Neuron (in vitro differentiated cells): ENCODE results near the gene ZNF692.

ENCODE experiments used
- H2AFZ ChIP-seq: one replicate; pipeline ENCODE4 v1.6.1; 2013; ENCODE audit warnings: low read depth, mild to moderate bottlenecking, inconsistent platforms, low read length, moderate library complexity
- H3K27me3 ChIP-seq: one replicate; pipeline ENCODE4 v1.6.1; 2013; ENCODE audit warnings: low read length; ENCODE audit not compliant: insufficient read depth
- H3K36me3 ChIP-seq: one replicate; pipeline ENCODE4 v1.6.1; 2013; ENCODE audit warnings: low read length; ENCODE audit not compliant: insufficient read depth
- H3K4me1 ChIP-seq: one replicate; pipeline ENCODE4 v1.6.1; 2013; ENCODE audit warnings: low read length; ENCODE audit not compliant: insufficient read depth
- H3K4me3 ChIP-seq: 2 replicates; pipeline ENCODE4 v1.5.1; 2013; ENCODE audit warnings: mild to moderate bottlenecking, low read length, moderate library complexity
- H3K9me3 ChIP-seq: one replicate; pipeline ENCODE4 v1.6.1; 2013; ENCODE audit warnings: low read length

The ZNF692 gene

DNA sequence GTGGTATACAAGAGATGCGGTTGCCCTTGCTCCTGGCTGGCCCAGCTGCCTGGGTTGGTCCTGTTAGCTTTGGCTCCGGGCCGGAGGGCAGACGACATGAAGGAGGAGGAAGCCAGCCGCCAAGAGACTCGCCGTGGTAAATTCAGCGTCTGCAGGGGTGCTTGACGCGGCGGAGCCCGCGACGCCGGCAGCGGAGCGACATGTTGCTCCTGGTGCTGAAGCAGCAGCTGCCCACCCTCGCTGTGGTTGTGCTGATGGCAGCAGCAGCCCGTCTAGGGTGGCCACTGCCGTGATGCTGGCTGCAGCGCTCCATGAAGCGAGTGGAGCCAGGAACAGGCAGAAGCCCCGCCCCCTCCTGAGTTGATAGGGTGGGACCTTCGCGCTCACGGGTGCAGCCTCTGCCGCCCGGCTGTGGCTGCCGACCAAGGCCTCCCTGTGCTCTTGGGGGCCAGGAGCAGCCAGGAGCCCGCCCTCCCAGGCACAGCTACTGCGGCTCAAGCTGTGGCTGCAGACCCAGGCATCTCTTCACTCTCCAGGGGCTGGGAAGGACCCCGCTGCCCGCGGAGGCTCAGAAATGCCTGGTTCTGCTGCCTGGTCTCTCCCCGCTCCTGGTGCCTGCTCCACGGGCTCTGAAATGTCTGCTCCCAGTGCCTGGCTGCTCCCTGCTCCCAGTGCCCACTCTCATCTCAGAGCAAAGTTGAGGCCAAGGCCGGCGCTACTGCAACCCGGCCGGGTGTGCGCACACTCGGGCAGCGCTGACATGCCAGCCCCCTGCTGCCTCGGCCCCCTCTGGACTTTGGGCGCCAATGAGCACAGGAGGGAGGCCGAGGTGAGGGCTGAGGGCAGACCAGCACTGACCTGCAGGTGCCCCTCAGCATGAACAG is 4.4 kb upstream of the ZNF692 start:
- H3K9me3 ChIP-seq: no peaks in the 10 kb centered on the region
- peaks cover 18% of the 10 kb centered on the region for H3K4me1 ChIP-seq
- no peaks in the 10 kb centered on the region for H3K36me3 ChIP-seq
- peak overlapping the region; percentile 75 for H2AFZ ChIP-seq
- peaks cover 21% of the 10 kb centered on the region for H3K27me3 ChIP-seq
- peak overlapping the region; percentile 46 for H3K4me3 ChIP-seq

DNA sequence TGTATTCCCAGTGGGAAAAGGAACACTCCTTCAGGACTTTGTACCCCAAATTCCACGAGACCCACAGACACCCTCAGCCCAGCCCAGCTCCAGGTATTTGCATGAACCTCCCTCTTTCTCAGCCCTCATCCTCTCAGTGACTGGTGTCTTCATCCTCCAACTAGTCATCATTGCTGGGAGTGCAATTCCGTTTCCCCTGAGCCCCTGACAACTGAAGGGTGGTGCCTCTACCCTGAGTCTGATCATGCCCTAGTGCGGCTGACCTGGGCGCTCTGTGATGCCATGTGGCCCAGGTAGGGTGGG is 3.8 kb upstream of the ZNF692 start:
- peak overlapping the region; percentile 46 for H3K4me3 ChIP-seq
- peak overlapping the region; percentile 75 for H2AFZ ChIP-seq
- H3K36me3 ChIP-seq: no peaks in the 10 kb centered on the region
- peaks cover 24% of the 10 kb centered on the region for H3K4me1 ChIP-seq
- H3K27me3 ChIP-seq: peaks cover 21% of the 10 kb centered on the region
- no peaks in the 10 kb centered on the region for H3K9me3 ChIP-seq

DNA sequence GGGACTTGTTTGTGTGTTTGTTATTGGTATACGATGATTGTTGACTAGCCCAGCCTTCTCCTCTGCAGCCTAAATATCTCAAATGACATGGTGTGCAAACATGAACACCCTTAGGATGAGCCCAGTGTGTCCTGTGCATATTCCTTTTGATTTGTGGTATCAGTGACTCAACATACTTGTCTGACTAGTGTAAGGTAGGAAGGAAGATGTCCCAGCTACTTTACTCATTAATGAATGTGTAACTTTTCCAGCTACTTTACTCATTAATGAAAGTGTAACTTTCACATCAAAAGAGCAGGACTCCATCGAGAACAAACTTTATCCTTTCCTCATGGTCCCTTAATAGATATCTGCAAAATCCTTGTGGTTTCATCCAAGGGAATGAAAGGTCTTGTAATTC is 2.7 kb upstream of the ZNF692 start:
- peaks cover 21% of the 10 kb centered on the region for H3K27me3 ChIP-seq
- H3K36me3 ChIP-seq: no peaks in the 10 kb centered on the region
- no peaks in the 10 kb centered on the region for H3K9me3 ChIP-seq
- no peak overlapping the region for H2AFZ ChIP-seq
- peaks cover 24% of the 10 kb centered on the region for H3K4me1 ChIP-seq
- no peak overlapping the region for H3K4me3 ChIP-seq

DNA sequence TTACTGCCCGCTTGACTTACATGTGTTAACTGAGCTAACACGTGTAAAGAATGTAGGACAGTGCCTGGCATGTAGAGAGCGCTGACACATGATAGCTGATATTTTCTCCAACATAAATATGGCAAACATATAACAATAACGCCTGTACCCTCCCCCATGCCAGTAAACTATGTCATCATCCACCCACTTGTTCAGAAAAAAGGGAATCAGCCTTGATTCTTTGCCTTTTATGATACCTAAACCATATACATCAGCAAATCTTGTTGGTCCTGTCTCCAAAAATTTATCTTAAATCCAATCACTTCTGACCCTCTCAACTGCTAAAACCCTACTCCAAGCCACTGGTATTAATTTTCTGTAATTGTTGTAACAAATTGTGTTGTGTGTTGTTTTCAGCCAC is 1.1 kb upstream of the ZNF692 start:
- Histone ChIP-seq H2AFZ (no peak overlapping the region), H3K4me3 (no peak overlapping the region), H3K27me3 (peaks cover 21% of the 10 kb centered on the region), H3K4me1 (peaks cover 24% of the 10 kb centered on the region), H3K9me3 (no peaks in the 10 kb centered on the region), H3K36me3 (peaks cover 5% of the 10 kb centered on the region)

DNA sequence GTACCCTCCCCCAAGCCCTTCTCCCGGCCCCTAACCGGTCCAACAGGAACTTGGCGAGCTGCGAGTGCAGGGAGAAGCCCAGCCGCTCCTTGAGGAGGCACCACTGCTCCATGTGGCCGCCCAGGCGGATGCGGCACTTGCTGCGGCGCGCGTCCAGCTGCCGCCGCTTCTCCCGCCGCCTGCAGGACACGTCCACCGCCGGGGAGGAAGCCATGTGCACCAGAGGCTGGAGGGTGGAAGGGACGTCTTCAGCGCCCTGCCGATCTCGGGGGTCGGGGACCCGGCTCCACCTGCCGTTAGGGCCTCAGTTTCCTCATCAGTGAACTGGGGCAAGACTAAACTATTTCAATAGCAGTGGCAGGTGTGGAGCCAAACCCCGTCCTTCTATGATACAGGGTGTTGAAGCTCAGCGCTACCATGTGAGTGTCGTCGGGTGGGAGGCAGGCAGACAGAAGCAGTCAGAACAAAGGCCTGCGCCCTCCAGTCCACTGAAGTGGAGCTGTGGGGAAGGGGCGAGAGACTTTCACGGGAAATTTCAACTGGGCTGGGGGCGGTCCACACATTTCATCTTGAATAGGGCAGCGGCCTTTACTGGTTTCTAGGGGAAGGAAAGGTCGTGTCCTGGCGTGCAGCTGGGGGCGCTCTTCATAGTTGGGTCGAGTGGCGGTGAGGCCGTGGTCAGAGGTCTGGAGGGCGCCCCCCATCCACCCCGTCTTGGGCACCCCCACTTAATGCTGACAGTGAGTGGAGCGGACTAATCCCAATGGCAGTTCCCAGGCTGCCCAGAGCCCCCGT is 592 bp downstream of the ZNF692 start:
- Histone ChIP-seq H3K4me3 (peak overlapping the region; percentile 81), H2AFZ (peak overlapping the region; percentile 52), H3K4me1 (peaks cover 19% of the 10 kb centered on the region), H3K9me3 (no peaks in the 10 kb centered on the region), H3K27me3 (peaks cover 11% of the 10 kb centered on the region), H3K36me3 (peaks cover 21% of the 10 kb centered on the region)

DNA sequence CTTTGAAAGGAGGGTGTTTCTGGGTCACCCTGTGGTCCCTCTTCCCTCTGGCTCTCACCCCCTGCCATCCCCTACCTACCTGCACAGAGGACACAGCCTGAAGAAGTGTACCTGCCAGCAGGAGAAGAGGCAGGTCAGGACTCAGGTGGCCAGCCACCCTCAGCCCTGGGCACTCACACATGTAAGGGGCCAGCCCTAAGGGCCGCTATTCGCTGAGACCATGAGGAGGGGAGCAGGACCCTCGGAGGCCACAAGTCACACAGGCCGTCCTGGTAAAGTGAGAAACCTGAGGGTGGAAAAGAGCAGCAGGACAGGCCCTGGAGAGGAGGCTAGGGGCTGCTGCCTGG is 1.2 kb downstream of the ZNF692 start:
- Histone ChIP-seq H2AFZ (no peak overlapping the region), H3K36me3 (peaks cover 26% of the 10 kb centered on the region), H3K4me1 (peaks cover 17% of the 10 kb centered on the region), H3K4me3 (peak overlapping the region; percentile 81), H3K9me3 (no peaks in the 10 kb centered on the region), H3K27me3 (peaks cover 10% of the 10 kb centered on the region)

DNA sequence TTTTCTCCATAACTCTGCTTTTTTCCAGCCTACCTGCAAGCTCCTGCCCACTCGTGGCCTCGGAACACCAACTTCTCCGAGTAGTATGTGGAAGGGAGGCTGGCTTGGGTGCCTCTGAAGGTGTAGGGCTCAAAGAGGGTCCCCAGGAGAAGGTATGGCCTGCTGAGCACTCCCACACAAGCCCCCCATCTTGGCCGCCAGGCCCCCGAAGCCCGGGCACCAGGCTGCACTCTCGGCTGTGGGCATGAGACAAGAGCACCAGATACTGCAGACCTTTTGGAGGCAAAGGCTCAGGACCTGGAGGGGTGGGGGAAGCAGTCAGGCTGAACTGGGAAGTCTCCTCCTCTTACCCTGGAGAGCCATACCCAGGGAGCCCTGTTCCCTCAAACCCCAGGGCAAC is 1.7 kb downstream of the ZNF692 start:
- no peak overlapping the region for H3K4me3 ChIP-seq
- H2AFZ ChIP-seq: no peak overlapping the region
- peaks cover 26% of the 10 kb centered on the region for H3K36me3 ChIP-seq

DNA sequence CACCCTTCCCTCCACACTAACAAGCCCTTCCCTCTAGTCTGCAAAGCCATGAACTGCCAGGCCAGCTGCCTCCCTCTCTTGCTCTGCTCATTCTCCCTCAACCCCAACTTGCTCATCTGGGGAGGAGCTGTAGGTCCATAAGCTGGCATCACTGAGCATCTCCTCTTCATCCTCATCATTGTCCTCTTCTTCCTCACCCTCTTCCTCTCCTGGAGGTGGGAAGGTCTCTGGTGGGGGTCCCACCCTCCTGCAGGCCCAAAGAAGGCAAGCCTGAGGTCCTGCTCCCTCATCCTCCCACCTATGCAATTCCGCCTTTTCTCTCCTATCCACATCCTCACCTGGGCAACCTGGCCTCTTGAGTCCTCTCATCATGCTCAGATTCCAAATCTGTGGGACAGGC is 2.7 kb downstream of the ZNF692 start:
- Histone ChIP-seq H3K36me3 (peaks cover 29% of the 10 kb centered on the region), H3K4me1 (peaks cover 16% of the 10 kb centered on the region), H3K4me3 (no peak overlapping the region), H2AFZ (no peak overlapping the region), H3K27me3 (no peaks in the 10 kb centered on the region), H3K9me3 (no peaks in the 10 kb centered on the region)

More for the DNA sequence above, 1.7 kb downstream of the ZNF692 start:
- H3K4me1 ChIP-seq: peaks cover 16% of the 10 kb centered on the region
- peaks cover 5% of the 10 kb centered on the region for H3K27me3 ChIP-seq
- no peaks in the 10 kb centered on the region for H3K9me3 ChIP-seq

DNA sequence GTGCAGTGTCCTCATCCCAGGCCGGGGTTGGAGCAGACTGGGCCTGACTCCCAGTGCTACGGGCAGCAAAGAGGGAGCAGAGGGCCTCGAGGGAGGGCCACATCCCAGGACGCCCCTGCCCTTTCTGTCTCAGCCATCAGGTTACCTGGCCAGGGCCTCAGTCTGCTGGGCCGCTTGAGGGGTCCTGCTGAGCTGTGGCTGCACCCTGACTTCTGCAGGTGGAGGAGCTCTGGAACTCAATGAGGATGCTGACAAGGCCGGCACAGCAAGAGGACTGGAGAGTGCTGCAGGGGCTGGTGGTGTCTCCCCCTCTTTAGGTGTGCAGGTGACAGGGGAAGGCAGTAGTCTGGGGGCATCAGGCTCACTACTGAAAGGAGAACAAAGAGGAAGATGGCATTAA is 3.3 kb downstream of the ZNF692 start:
- H3K27me3 ChIP-seq: no peaks in the 10 kb centered on the region
- H3K36me3 ChIP-seq: peaks cover 32% of the 10 kb centered on the region
- no peaks in the 10 kb centered on the region for H3K9me3 ChIP-seq
- H3K4me3 ChIP-seq: no peak overlapping the region
- peaks cover 16% of the 10 kb centered on the region for H3K4me1 ChIP-seq
- H2AFZ ChIP-seq: no peak overlapping the region

DNA sequence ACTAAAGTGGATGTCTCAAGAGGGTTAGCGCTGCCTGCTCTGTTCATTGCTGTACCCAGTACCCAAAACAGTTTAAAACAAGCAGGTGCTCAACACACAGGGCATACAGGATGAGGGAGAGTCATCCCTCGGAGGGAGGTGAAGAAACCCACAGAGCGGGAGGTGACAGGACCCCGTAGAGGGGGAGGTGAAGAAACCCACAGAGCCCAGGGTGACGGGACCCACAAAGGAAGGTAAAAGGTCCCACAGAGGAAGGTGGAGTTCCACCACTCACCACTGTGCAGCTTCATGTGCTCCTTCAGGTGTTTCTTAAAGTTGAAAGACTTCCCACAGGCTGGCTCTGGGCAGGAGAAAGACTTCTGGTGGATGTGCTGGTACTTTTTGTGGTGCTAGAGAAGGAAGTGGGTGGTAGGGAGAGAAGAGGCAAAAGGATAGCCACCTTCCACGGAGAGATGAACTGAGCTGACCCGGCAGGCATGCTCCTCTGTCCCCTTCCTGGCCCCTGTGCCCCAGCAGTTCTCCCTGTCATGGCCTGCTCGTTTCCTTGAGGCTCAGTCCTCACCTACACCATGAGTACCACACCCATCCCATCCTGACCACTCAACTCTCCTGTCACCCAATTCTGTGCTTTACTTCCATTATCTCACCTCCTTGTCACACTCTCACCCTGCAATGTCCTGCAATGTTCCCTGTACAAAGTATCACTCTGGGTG is 5.1 kb downstream of the ZNF692 start:
- H2AFZ ChIP-seq: no peak overlapping the region
- H3K27me3 ChIP-seq: no peaks in the 10 kb centered on the region
- H3K36me3 ChIP-seq: peaks cover 48% of the 10 kb centered on the region
- H3K4me3 ChIP-seq: no peak overlapping the region
- H3K9me3 ChIP-seq: no peaks in the 10 kb centered on the region
- peaks cover 10% of the 10 kb centered on the region for H3K4me1 ChIP-seq

DNA sequence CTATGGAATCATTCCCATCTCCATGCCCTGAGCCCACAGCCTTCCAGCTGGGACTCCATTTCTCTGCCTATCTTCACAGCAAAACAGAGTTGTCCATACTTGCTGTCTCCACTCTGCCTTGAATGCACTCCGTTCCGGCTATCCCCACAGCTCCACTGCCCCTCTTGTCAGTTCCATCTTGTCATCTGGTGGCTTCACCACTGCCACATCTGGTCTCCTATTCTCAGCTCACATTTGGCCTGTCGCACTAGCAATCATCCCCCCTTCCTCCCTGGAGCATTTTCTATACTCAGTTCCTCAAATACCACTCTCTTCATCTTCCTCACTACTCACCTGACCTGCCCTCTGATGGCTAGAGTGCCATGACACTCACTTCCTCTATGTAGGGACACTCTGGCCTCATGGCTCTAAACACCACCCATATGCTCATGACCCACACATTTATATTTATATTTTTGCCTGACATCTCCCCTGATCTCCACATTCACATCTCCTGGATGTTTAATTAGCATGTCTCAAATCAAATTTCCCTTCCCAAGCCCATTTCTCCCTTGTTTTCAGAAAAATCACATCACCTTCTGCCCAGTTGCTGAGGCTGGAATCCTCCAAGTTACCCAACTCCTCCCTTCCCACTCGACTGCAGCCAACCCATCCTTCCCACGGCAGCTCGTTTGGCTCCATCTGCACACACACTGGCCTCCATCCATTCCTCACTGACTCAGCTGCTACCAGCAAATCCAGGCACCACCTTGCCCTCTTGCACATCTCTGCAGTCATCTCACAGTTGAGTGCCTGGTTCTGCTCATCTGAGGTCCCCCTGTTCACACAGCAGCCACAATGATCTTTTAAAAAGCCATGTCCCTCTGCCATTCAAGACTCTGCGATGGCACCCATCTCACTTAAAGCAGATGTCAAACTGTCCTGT is 6.1 kb downstream of the ZNF692 start:
- Histone ChIP-seq H3K9me3 (no peaks in the 10 kb centered on the region), H3K27me3 (no peaks in the 10 kb centered on the region), H2AFZ (no peak overlapping the region), H3K4me3 (no peak overlapping the region), H3K4me1 (peaks cover 2% of the 10 kb centered on the region), H3K36me3 (peaks cover 59% of the 10 kb centered on the region)

DNA sequence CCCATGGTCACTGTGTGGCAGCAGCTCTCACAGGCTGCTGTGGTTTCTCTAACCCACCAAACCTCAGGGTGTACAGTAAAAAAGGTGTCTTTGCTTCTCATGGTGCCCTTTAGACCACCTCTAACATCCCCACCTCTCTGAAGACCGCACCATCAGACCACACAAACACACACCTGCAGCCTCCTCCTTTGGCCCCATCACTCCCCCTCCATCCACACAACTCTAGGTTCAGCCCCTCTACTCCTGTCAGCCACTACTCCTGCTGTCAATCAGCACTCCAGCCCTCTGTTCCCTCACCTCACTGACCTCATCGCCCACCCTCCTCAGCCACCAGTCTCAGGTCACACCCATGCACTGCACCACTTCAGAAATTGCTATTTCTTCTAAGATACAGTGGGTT is 7.5 kb downstream of the ZNF692 start:
- Histone ChIP-seq H3K27me3 (no peaks in the 10 kb centered on the region), H2AFZ (no peak overlapping the region), H3K9me3 (no peaks in the 10 kb centered on the region), H3K4me3 (no peak overlapping the region), H3K4me1 (no peaks in the 10 kb centered on the region), H3K36me3 (peaks cover 72% of the 10 kb centered on the region)
